Activated CD4-positive, alpha-beta T cell treated with anti-CD3 and anti-CD28 coated beads, Interleukin-2, amount 10 ng/mL, durations not matched to agents 24 days and 14 days (primary cell): ENCODE measurements around the gene RPS6KA5. TPM values are rescaled to one million over a fixed set of nuclear protein-coding genes. Genes with fewer than 3 reads are reported as not detected.
"Not testable (repeated sequence)": the region's sequence is repeated elsewhere in the genome, so short reads cannot be mapped to it uniquely, and the experiment has no call there.

Experiments used
- DNase-seq: peaks from one replicate; pipeline ENCODE4 v3.0.0; 2022
- H3K27ac Mint-ChIP-seq: one replicate; pipeline ENCODE4 v1.8.0; 2022; ENCODE audit warnings: mild to moderate bottlenecking, mixed read lengths
- H3K27me3 Mint-ChIP-seq: one replicate; pipeline ENCODE4 v1.8.0; 2022; ENCODE audit warnings: mixed read lengths
- H3K36me3 Mint-ChIP-seq: one replicate; pipeline ENCODE4 v1.8.0; 2022; ENCODE audit warnings: low read depth, mild to moderate bottlenecking, mixed read lengths
- H3K4me1 Mint-ChIP-seq: one replicate; pipeline ENCODE4 v1.8.0; 2021; ENCODE audit warnings: mixed read lengths
- H3K4me3 Mint-ChIP-seq: one replicate; pipeline ENCODE4 v1.8.0; 2022; ENCODE audit warnings: mild to moderate bottlenecking, moderate library complexity, mixed read lengths
- H3K9me3 Mint-ChIP-seq: one replicate; pipeline ENCODE4 v1.8.0; 2021; ENCODE audit warnings: mixed read lengths
- intact Hi-C: fragments of 100-400 bp; cut with micrococcal nuclease; formaldehyde crosslinking; loops from one replicate; pipeline ENCODE4 v1.15.1; 2023
- total RNA-seq: library from RNA; stranded (reverse); gene quantifications from 2 replicates; pipeline ENCODE4 v1.2.3, GENCODE V29; 2022

The RPS6KA5 gene
- total RNA-seq, 1 donor from 2014 or later = 13.8 TPM

- peak; percentile 98 for DNase-seq
- Mint-ChIP-seq H3K27ac (peak overlapping the region; percentile 93), H3K4me3 (peak overlapping the region; percentile 80), H3K4me1 (peaks cover 22% of the 10 kb centered on the region), H3K27me3 (no peaks in the 10 kb centered on the region), H3K9me3 (peaks cover 13% of the 10 kb centered on the region), H3K36me3 (no peaks in the 10 kb centered on the region)
- intact Hi-C loops = loop anchor here (2.0 to 10.0 kb wide), 2 partner anchors 69 to 493 kb away; partner anchors contain the start of gene NRDE2
These were observed 232.4 kb downstream of the RPS6KA5 start for GRCh38 chr14:90827919-90828610.

- peaks cover 16% of the 10 kb centered on the region for H3K4me1 Mint-ChIP-seq
- intact Hi-C loops = loop anchor here (10.0 kb wide), 1 partner anchor 489 kb away; the partner anchor contains the start of gene NRDE2
- H3K27me3 Mint-ChIP-seq, DNase-seq, H3K36me3 Mint-ChIP-seq, H3K4me3 Mint-ChIP-seq, H3K27ac Mint-ChIP-seq: not testable (repeated sequence)
- peaks cover 10% of the 10 kb centered on the region for H3K9me3 Mint-ChIP-seq
These were observed 236.9 kb downstream of the RPS6KA5 start for GRCh38 chr14:90823542-90823941.

GRCh38 chr14:90820958-90821357 lies 239.5 kb downstream of the RPS6KA5 start:
- no peaks in the 10 kb centered on the region for H3K36me3 Mint-ChIP-seq
- DNase-seq = peak; percentile 85
- H3K9me3 Mint-ChIP-seq = peaks cover 10% of the 10 kb centered on the region
- no peak overlapping the region for H3K27ac Mint-ChIP-seq
- peaks cover 14% of the 10 kb centered on the region for H3K27me3 Mint-ChIP-seq
- intact Hi-C loops = loop anchor here (10.0 kb wide), 1 partner anchor 486 kb away; the partner anchor contains the start of gene NRDE2
- no peak overlapping the region for H3K4me3 Mint-ChIP-seq
- H3K4me1 Mint-ChIP-seq = peaks cover 8% of the 10 kb centered on the region

- Mint-ChIP-seq H3K4me1 (peaks cover 13% of the 10 kb centered on the region), H3K9me3 (peaks cover 6% of the 10 kb centered on the region), H3K27me3 (peaks cover 22% of the 10 kb centered on the region), H3K4me3 (no peak overlapping the region), H3K36me3 (no peaks in the 10 kb centered on the region), H3K27ac (no peak overlapping the region)
- intact Hi-C loops = loop anchor here (10.0 kb wide), 1 partner anchor 485 kb away; the partner anchor contains the start of gene NRDE2
- no peak for DNase-seq
These were observed 240.6 kb downstream of the RPS6KA5 start for GRCh38 chr14:90819734-90820393.

GRCh38 chr14:90818715-90819114 lies 241.7 kb downstream of the RPS6KA5 start:
- Mint-ChIP-seq H3K9me3 (peaks cover under 1% of the 10 kb centered on the region), H3K36me3 (no peaks in the 10 kb centered on the region), H3K27me3 (peaks cover 33% of the 10 kb centered on the region), H3K4me1 (peaks cover 15% of the 10 kb centered on the region), H3K27ac (no peak overlapping the region), H3K4me3 (no peak overlapping the region)
- no peak for DNase-seq
- intact Hi-C loops = no loop called here

- DNase-seq = no peak
- Mint-ChIP-seq H3K9me3 (no peaks in the 10 kb centered on the region), H3K4me3 (peak overlapping the region; percentile 72), H3K36me3 (no peaks in the 10 kb centered on the region), H3K27ac (no peak overlapping the region), H3K27me3 (peaks cover 34% of the 10 kb centered on the region), H3K4me1 (peaks cover 15% of the 10 kb centered on the region)
- intact Hi-C loops = no loop called here
These were observed 243.6 kb downstream of the RPS6KA5 start for GRCh38 chr14:90816681-90817436.

- Mint-ChIP-seq H3K36me3 (no peaks in the 10 kb centered on the region), H3K4me1 (peaks cover 13% of the 10 kb centered on the region), H3K27ac (peak within 1 kb of the TSS; percentile 15), H3K27me3 (peaks cover 34% of the 10 kb centered on the region), H3K4me3 (peak within 1 kb of the TSS; percentile 72), H3K9me3 (no peaks in the 10 kb centered on the region)
- intact Hi-C loops = no loop called here
- DNase-seq = peak; percentile 78
These were observed 244.4 kb downstream of the RPS6KA5 start, which contains the start of gene TTC7B for GRCh38 chr14:90815822-90816662. TTC7B (minus strand) TSS chr14:90816430; CDS start chr14:90816295, 135 bp downstream.

- Mint-ChIP-seq H3K27me3 (peaks cover 34% of the 10 kb centered on the region), H3K9me3 (no peaks in the 10 kb centered on the region), H3K27ac (peak overlapping the region; percentile 15), H3K4me1 (peaks cover 7% of the 10 kb centered on the region), H3K36me3 (no peaks in the 10 kb centered on the region), H3K4me3 (peak overlapping the region; percentile 72)
- DNase-seq = no peak
- intact Hi-C loops = no loop called here
These were observed 244.9 kb downstream of the RPS6KA5 start for GRCh38 chr14:90815572-90815821.

GRCh38 chr14:90814806-90815571 lies 245.5 kb downstream of the RPS6KA5 start:
- Mint-ChIP-seq H3K27me3 (peaks cover 31% of the 10 kb centered on the region), H3K36me3 (no peaks in the 10 kb centered on the region), H3K4me3 (peak overlapping the region; percentile 72), H3K4me1 (peaks cover 7% of the 10 kb centered on the region), H3K9me3 (no peaks in the 10 kb centered on the region), H3K27ac (peak overlapping the region; percentile 15)
- DNase-seq = no peak
- intact Hi-C loops = no loop called here

GRCh38 chr14:90813442-90813841 lies 247.0 kb downstream of the RPS6KA5 start:
- Mint-ChIP-seq H3K27me3 (peaks cover 28% of the 10 kb centered on the region), H3K27ac (no peak overlapping the region), H3K36me3 (no peaks in the 10 kb centered on the region), H3K4me3 (no peak overlapping the region), H3K4me1 (peaks cover 7% of the 10 kb centered on the region), H3K9me3 (no peaks in the 10 kb centered on the region)
- intact Hi-C loops = no loop called here
- DNase-seq = no peak

GRCh38 chr14:90812109-90812508 lies 248.3 kb downstream of the RPS6KA5 start:
- Mint-ChIP-seq H3K4me1 (peaks cover 7% of the 10 kb centered on the region), H3K27ac (peak overlapping the region; percentile 45), H3K36me3 (no peaks in the 10 kb centered on the region), H3K27me3 (peaks cover 22% of the 10 kb centered on the region), H3K4me3 (no peak overlapping the region), H3K9me3 (no peaks in the 10 kb centered on the region)
- no peak for DNase-seq
- intact Hi-C loops = no loop called here

GRCh38 chr14:90811641-90812040 lies 248.8 kb downstream of the RPS6KA5 start:
- no peaks in the 10 kb centered on the region for H3K9me3 Mint-ChIP-seq
- no peak overlapping the region for H3K4me3 Mint-ChIP-seq
- H3K27ac Mint-ChIP-seq = peak overlapping the region; percentile 45
- H3K36me3 Mint-ChIP-seq = no peaks in the 10 kb centered on the region
- intact Hi-C loops = no loop called here
- H3K4me1 Mint-ChIP-seq = peaks cover 7% of the 10 kb centered on the region
- no peak for DNase-seq
- H3K27me3 Mint-ChIP-seq = peaks cover 21% of the 10 kb centered on the region

GRCh38 chr14:90810806-90811205 lies 249.6 kb downstream of the RPS6KA5 start:
- H3K4me1 Mint-ChIP-seq = peaks cover 7% of the 10 kb centered on the region
- peaks cover 20% of the 10 kb centered on the region for H3K27me3 Mint-ChIP-seq
- H3K4me3 Mint-ChIP-seq = no peak overlapping the region
- no peak overlapping the region for H3K27ac Mint-ChIP-seq
- intact Hi-C loops = no loop called here
- no peaks in the 10 kb centered on the region for H3K36me3 Mint-ChIP-seq
- H3K9me3 Mint-ChIP-seq = no peaks in the 10 kb centered on the region
- DNase-seq = no peak
